ENCODE measurements around the gene SPDYE18. TPM values are rescaled to one million over a fixed set of nuclear protein-coding genes. Genes with fewer than 3 reads are reported as not detected.

The SPDYE18 gene, protein sequence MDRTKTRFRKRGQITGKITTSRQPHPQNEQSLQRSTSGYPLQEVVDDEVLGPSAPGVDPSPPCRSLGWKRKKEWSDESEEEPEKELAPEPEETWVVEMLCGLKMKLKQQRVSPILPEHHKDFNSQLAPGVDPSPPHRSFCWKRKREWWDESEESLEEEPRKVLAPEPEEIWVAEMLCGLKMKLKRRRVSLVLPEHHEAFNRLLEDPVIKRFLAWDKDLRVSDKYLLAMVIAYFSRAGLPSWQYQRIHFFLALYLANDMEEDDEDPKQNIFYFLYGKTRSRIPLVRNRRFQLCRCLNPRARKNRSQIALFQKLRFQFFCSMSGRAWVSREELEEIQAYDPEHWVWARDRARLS
- not detected in 2 replicates for total RNA-seq (2014; rRNA removed; shearing (Covaris generic))

GRCh38 chr7:77062557-77062956 is at the start of gene SPDYE18:
TSS of gene SPDYE18 (minus strand) at chr7:77062558. CDS start at chr7:77060512, 2,046 bp downstream.

GRCh38 chr7:77032261-77032660 is 30.1 kb downstream of the SPDYE18 start, which contains the start of gene SPDYE17:
TSS of gene SPDYE17 (minus strand) at chr7:77032361. CDS start at chr7:77030570, 1,791 bp downstream.

Small RNAs within 50 kb of the gene (small RNA-seq; reads per million reads assigned to genes)
- not detected for gene RF00019

Other genes with a start within 250 kb of the SPDYE18 start
- not detected in 2 replicates for gene SPDYE17, start 30.2 kb downstream of the SPDYE18 start, total RNA-seq (2014; rRNA removed; shearing (Covaris generic))
- 0.24 and 0.91 TPM in 2 replicates for gene CCDC146, start 60.1 kb upstream of the SPDYE18 start, total RNA-seq (2014; rRNA removed; shearing (Covaris generic))
- gene FGL2, start 137.3 kb upstream of the SPDYE18 start, total RNA-seq (2014; rRNA removed; shearing (Covaris generic)) = not detected in 2 replicates

Measured in A375 (cell line).